Peyer's patch (tissue), 4 donors: Measurements from ENCODE around the gene AHSA1. TPM values are rescaled to one million over a fixed set of nuclear protein-coding genes. Genes with fewer than 3 reads are reported as not detected.

Source experiments
- DNase-seq, 3 donors: peaks; one replicate each; pipeline ENCODE4 v3.0.0-alpha.2; 2017 to 2019
- H3K27ac ChIP-seq, 4 donors: fragments of 200-600 bp; sonication (generic); one replicate each; pipeline ENCODE4 v1.5.1; 2016 to 2019
- H3K27me3 ChIP-seq, 2 donors: fragments of 200-600 bp; sonication (generic); one replicate each; pipeline ENCODE4 v1.5.1; 2019
- H3K36me3 ChIP-seq, 3 donors: fragments of 200-600 bp; sonication (generic); one replicate each; pipeline ENCODE4 v1.5.1; 2016 to 2019
- H3K4me1 ChIP-seq, 4 donors: fragments of 200-600 bp; sonication (generic); one replicate each; pipeline ENCODE4 v1.5.1; 2016 to 2019
- H3K4me3 ChIP-seq, 4 donors: fragments of 200-600 bp; sonication (generic); 1 replicate in 3 of 4; 2 replicates in 1 of 4; pipeline ENCODE4 v1.5.1; 2016 to 2019; ENCODE audit warnings: mild to moderate bottlenecking in 1 of 4
- H3K9me3 ChIP-seq, 4 donors: fragments of 200-600 bp; sonication (generic); one replicate each; pipeline ENCODE4 v1.5.1; 2016 to 2019; ENCODE audit warnings: mild to moderate bottlenecking in 1 of 4
- CTCF ChIP-seq, 6 experiments: fragments of 450-650 bp in 4 of 6; fragments of 200-600 bp in 2 of 6; sonication (generic) in 1 of 6; IDR thresholded peaks; one replicate each; pipeline ENCODE4 v1.5.1; 2017 to 2019; ENCODE audit warnings: antibody characterized with exemption in 6 of 6, mild to moderate bottlenecking in 3 of 6, moderate library complexity in 1 of 6
- POLR2A ChIP-seq, 2 donors: fragments of 450-650 bp; IDR thresholded peaks; one replicate each; pipeline ENCODE4 v1.5.1; 2017; ENCODE audit warnings: antibody characterized with exemption in 2 of 2, mild to moderate bottlenecking in 2 of 2, moderate library complexity in 2 of 2
- total RNA-seq, 4 donors: library from RNA; depleted of rRNA; stranded (reverse); fragments of >200 nt; gene quantifications; one replicate each; pipeline ENCODE4 v1.1.0, GENCODE V29; 2016

The AHSA1 gene
- total RNA-seq, 4 donors from 2014 or later: 56.6 to 129 (median 80.9) TPM

DNA sequence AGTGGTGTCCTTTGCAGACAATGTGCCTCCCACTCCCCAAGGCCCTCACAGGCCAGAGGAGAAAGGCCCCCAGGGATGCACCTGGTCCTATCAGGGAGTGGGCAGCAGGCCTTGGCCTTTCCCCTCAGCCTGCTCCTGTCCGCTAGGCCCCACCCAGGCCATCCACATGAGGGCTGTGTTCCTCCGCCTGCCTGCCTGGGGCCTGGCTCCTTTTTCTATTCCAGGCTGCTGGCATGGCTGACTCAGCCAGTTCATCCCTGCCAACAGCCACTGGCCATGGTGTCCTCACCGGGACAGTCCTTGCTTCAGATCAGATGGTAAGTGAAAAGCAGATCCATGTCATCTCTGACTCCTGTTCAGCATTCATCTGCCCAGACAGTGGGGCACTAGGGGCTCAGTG, 27.4 kb downstream of the AHSA1 start:
- no peaks in the 10 kb centered on the region for H3K27me3 ChIP-seq
- no peaks in the 10 kb centered on the region for H3K4me1 ChIP-seq
- H3K4me3 ChIP-seq: no peak overlapping the region
- H3K9me3 ChIP-seq: no peaks in the 10 kb centered on the region
- no peak for DNase-seq
- TF ChIP-seq CTCF (IDR thresholded peaks at IDR 0.05): no peak
- H3K27ac ChIP-seq: no peak overlapping the region
- no peaks in the 10 kb centered on the region for H3K36me3 ChIP-seq

DNA sequence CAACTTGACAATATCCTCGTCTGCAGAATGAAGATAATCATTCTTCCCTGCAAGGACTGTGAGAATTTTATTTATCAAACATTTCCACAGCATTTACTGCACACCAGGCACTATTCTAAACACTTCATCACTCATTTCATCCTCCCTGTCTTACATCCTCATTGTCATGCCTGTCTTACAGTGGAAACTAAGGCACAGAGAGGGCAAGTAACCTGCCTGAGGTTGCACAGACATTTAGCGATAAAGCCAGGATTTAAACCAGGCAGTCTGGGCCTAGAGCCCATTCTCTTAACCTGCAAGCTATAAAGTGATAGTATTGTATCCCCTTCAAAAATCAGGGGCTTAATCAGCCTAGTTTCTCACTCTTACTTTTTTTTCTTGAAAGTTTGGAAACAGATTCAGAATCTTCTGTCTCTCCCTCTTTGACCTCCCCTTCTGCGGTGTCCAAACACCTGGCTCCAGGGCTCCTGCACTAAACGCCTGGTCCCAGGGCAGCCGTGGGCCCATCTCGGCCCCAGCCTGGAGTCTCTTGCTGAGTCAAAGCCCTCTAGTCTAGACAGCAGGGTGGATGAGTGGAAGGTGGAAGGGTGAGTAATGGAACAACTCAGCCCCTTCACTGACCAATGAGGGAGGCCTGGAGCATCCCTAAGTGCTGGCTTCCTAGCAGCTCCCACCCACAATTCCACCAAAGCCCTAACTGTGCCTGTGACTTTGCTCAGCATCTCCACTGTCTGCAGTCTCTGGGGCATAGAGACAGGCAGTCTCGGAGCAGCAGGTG, 28.2 kb downstream of the AHSA1 start:
- H3K9me3 ChIP-seq: no peaks in the 10 kb centered on the region
- H3K4me1 ChIP-seq: no peaks in the 10 kb centered on the region
- no peak for DNase-seq
- H3K4me3 ChIP-seq: no peak overlapping the region
- H3K27me3 ChIP-seq: no peaks in the 10 kb centered on the region
- TF ChIP-seq POLR2A (IDR thresholded peaks at IDR 0.05) (no peak), CTCF (IDR thresholded peaks at IDR 0.05) (no peak)
- H3K27ac ChIP-seq: no peak overlapping the region
- H3K36me3 ChIP-seq: no peaks in the 10 kb centered on the region

GRCh38 chr14:77488558-77488957, 30.7 kb downstream of the AHSA1 start:
- H3K36me3 ChIP-seq: no peaks in the 10 kb centered on the region
- H3K9me3 ChIP-seq: no peaks in the 10 kb centered on the region
- no peaks in the 10 kb centered on the region for H3K27me3 ChIP-seq
- DNase-seq: no peak
- no peak overlapping the region for H3K27ac ChIP-seq
- H3K4me3 ChIP-seq: no peak overlapping the region
- TF ChIP-seq POLR2A (IDR thresholded peaks at IDR 0.05) (no peak), CTCF (IDR thresholded peaks at IDR 0.05) (no peak)
- no peaks in the 10 kb centered on the region for H3K4me1 ChIP-seq

DNA sequence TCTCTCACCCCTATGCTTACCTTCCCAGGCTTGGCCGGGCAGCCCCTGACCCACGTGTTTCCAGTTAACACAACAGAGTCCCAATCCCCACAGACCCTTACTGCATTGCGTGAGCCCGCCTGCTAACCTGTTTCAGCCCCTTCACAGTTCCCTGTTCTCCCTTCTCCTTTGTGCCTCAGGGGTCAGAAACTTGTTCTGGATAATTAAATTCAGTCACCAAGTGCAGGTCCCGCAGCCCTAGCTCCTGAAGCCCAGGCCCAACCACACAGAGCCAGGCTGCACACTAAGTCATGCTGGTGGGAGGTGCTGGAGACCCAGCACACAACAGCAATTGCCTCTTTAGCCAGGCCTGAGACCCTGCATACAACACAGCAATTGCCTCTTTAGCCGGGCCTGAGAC, 31.1 kb downstream of the AHSA1 start:
- TF ChIP-seq CTCF (IDR thresholded peaks at IDR 0.05): no peak
- TF ChIP-seq POLR2A (IDR thresholded peaks at IDR 0.05): no peak
- H3K27ac ChIP-seq: no peak overlapping the region
- no peaks in the 10 kb centered on the region for H3K9me3 ChIP-seq
- no peaks in the 10 kb centered on the region for H3K27me3 ChIP-seq
- H3K36me3 ChIP-seq: no peaks in the 10 kb centered on the region
- no peak for DNase-seq
- no peak overlapping the region for H3K4me3 ChIP-seq
- H3K4me1 ChIP-seq: no peaks in the 10 kb centered on the region

DNA sequence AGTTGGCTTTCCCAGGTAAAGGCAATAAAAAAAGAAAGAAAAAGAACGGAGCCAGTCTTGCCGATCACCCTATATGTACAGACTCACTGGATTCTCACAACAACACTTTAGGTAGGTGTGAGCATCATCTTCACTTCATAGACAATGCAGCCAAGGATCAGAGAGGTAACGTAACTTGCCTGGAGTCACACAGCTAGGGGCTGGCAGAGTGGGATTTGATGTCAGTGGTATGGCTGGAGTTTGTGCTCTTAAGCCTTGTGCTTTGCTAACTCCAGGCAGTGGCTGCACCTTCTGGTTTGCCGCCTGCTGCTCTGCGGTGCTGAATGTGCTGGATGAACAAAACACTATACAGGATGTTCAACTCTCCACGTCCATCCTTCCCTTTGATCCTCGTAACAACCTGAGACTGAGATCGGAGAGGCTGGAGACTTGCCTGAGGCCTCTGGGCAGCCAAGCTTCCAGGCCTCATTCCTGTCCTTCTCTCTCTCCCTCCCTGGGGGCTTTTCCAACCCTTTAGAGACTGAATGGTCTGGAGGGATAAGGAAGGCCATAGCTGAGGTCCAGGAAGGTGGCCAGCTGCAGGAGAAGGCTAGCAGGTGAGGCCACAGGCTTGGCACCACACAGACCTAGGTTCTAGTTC, 32.6 kb downstream of the AHSA1 start:
- TF ChIP-seq POLR2A (IDR thresholded peaks at IDR 0.05) (no peak), CTCF (IDR thresholded peaks at IDR 0.05) (no peak)
- Histone ChIP-seq H3K27me3 (no peaks in the 10 kb centered on the region), H3K4me3 (no peak overlapping the region), H3K9me3 (no peaks in the 10 kb centered on the region), H3K36me3 (no peaks in the 10 kb centered on the region), H3K27ac (no peak overlapping the region), H3K4me1 (no peaks in the 10 kb centered on the region)
- no peak for DNase-seq
